ENCODE results near the gene LCE6A.

Gene LCE6A

DNA sequence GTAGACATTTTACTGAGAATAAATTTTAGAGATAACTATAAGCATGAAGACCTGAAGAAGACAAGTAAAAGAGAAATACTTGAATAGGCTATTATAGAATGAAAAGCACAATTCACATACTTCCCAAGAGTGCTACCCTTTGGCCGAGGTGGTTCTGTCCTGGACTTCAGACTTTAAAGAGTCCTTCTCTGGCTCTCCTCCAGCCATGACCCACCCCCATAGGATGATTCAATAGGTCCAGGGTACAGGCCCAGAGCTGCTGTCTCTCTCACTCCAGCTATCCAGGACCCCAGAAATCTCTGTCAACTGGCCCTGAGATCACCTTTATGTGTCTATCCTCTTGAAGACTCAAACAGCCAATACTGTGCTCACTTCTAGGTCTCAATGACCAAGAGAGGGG lies 34.2 kb downstream of the LCE6A start:
- DNase-seq (ENCODE audit: low spot score), result no peak

GRCh38 chr1:152878042-152878441 lies 35.4 kb downstream of the LCE6A start, which contains the start of gene SMCP:
Gene SMCP, plus strand, starts transcription at chr1:152878322. Its CDS starts 6,101 bp downstream, at chr1:152884423.
- DNase-seq (ENCODE audit: low spot score), result no peak

- DNase-seq (ENCODE audit: low spot score), result no peak
These were observed 37.0 kb downstream of the LCE6A start for GRCh38 chr1:152879559-152880198.

DNA sequence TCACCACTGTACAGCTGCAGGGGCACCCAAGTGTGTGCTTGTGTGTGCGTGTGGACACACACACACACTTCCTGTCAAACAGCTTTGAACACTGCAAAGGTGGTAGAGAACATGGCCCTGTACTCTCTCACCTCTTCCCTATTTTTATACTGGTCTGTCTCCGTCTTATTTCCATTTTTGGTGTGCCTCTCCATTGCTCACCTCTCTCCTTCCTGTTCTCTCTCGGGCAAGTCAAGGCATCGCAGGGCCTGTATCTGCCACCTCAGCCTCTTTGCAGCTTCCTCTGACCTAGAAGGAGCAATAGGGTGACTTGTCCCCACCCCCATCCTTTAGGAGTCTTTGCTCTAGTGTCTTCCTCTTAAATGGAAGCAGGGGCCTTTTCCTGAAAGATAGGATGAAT lies 37.7 kb downstream of the LCE6A start:
- no peak for DNase-seq (ENCODE audit: low spot score)

GRCh38 chr1:152880907-152881306 lies 38.3 kb downstream of the LCE6A start:
- DNase-seq (ENCODE audit: low spot score), result no peak

DNA sequence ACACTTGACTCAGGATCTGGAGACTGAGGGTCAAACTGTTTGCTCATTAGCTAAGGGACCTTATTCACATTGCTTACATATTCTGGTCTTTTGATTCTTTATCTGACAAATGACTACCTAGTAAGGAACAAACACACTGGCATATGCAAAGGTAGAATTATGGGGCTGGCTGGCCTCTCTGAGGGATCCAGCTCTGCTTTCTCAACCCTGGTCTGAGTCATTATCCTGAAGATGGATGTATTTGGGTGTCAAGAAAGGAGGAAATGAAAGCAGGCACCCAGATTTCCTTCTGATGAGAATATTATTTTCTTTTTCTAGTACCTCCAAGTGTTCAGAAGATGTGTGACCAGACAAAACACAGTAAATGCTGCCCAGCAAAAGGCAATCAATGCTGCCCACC lies 41.4 kb downstream of the LCE6A start:
- DNase-seq (ENCODE audit: low spot score), result no peak

DNA sequence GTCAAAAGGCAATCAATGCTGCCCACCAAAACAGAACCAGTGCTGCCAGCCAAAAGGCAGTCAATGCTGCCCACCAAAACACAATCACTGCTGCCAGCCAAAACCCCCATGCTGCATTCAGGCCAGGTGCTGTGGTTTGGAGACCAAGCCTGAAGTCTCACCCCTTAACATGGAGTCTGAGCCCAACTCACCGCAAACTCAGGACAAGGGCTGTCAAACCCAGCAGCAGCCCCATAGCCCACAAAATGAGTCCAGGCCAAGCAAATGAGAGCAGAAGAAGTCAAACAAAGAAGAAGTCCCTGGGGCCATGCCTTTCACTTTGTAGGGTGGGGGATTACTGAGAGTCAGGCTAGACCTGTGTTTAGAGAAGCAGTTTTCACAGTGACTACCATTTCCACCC lies 41.9 kb downstream of the LCE6A start:
- no peak for DNase-seq (ENCODE audit: low spot score)

DNA sequence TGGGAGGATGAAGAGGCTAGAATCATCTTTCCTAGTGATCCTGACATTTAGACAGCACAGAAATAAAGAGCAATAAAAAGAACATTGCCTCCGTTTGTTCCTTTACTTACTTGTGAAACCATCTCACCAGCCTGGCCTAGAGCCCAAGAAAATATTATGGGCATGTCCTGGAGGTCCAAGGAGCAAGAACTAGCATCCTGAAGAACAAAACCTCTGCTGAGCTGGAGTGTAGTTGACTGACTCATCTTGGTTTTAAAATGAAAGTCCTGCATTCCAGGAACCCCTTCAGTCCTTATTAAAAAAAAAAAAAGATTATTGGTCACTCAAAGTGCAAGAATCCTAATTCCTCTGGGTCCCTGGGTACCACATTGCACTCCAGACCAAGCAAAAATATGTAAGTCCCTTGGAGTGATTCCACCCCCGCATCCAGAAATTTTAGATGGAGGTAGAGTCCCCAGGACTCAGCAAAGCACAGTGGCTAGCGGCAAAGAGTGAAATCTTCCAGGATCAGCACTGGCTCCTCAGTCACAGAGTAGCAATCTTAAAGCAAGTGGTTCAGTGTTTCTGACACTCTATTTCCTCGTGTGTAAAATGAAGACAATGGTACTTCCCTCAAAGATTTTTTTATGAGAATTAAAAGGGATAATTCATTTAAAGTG lies 42.4 kb downstream of the LCE6A start:
- DNase-seq (ENCODE audit: low spot score), result no peak

- no peak for DNase-seq (ENCODE audit: low spot score)
These were observed 43.4 kb downstream of the LCE6A start for GRCh38 chr1:152886085-152886484.

DNA sequence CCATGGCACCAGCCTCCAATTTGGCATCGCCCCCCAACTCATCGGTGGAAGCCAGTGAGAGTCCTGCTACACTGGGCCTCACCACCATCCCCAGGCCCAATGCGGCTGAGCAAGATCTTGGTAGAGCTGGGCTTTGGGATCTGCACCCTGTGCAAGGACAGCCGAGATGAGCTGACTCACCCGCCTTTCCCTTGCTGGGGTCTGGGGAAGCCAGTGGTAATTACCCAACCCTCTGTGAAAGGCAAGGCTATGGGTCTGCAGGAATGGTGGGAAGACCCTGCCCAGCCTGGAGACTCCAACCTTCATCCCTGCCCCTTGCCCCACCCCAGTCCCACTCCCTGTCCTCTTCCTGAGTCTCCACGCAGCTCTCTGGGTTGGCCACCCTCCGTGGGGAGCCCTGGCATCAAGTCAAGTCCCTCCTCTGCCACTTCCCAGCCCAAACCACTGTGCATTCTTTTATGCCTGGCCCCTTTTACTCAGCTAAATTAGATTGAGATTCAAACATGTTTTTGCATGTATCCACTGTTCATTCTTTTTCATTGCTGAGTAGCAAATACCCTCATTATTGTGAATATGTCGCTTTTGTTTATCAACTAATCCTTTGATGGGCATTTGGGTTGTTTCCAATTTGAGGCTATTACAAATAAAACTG lies 44.2 kb downstream of the LCE6A start:
- DNase-seq (ENCODE audit: low spot score), result no peak

GRCh38 chr1:152888126-152888525 lies 45.5 kb downstream of the LCE6A start:
- no peak for DNase-seq (ENCODE audit: low spot score)

Data from CD4-positive, alpha-beta T cell treated with Interleukin-2 at 100 ng/mL for 4 hours (primary cell).